Subcutaneous abdominal adipose tissue (tissue), 5 donors: Measurements from ENCODE around the gene MICU1.
"Not testable (repeated sequence)": the region's sequence is repeated elsewhere in the genome, so short reads cannot be mapped to it uniquely, and the experiment has no call there.

Experiments used
- H3K27ac ChIP-seq: one replicate; pipeline ENCODE4 v1.7.0; 2013; ENCODE audit warnings: low read depth, mild to moderate bottlenecking, inconsistent platforms, low read length, moderate library complexity
- H3K27me3 ChIP-seq, 5 donors: one replicate each; pipeline ENCODE4 v1.7.0; 2013; ENCODE audit warnings: low read length in 5 of 5, inconsistent platforms in 1 of 5; ENCODE audit not compliant: control insufficient read depth in 5 of 5, insufficient read depth in 4 of 5
- H3K36me3 ChIP-seq, 5 donors: one replicate each; pipeline ENCODE4 v1.7.0; 2013; ENCODE audit warnings: low read length in 5 of 5; ENCODE audit not compliant: control insufficient read depth in 5 of 5, insufficient read depth in 5 of 5
- H3K4me1 ChIP-seq, 5 donors: one replicate each; pipeline ENCODE4 v1.7.0; 2013; ENCODE audit warnings: low read length in 5 of 5, mild to moderate bottlenecking in 3 of 5, moderate library complexity in 1 of 5; ENCODE audit not compliant: control insufficient read depth in 5 of 5, insufficient read depth in 5 of 5
- H3K4me3 ChIP-seq, 5 donors: one replicate each; pipeline ENCODE4 v1.7.0; 2013; ENCODE audit warnings: low read length in 5 of 5, low read depth in 1 of 5
- H3K9ac ChIP-seq, 5 donors: one replicate each; pipeline ENCODE4 v1.7.0; 2013; ENCODE audit warnings: low read length in 5 of 5, mild to moderate bottlenecking in 4 of 5, moderate library complexity in 3 of 5
- H3K9me3 ChIP-seq, 5 donors: one replicate each; pipeline ENCODE4 v1.7.0; 2013; ENCODE audit warnings: low read length in 5 of 5; ENCODE audit not compliant: control insufficient read depth in 5 of 5
- donor health status: healthy.
- donor health status: healthy.
- donor health status: healthy.
- donor health status: healthy.
- donor health status: healthy.

The MICU1 gene

GRCh38 chr10:72418679-72419078 lies 207.2 kb downstream of the MICU1 start:
- Histone ChIP-seq H3K27me3 (no peaks in the 10 kb centered on the region), H3K9ac (no peak overlapping the region), H3K4me1 (no peaks in the 10 kb centered on the region), H3K4me3 (no peak overlapping the region), H3K27ac (no peak overlapping the region), H3K9me3 (peaks cover 0 to 6% (median 0%) of the 10 kb centered on the region in 5 donors), H3K36me3 (peaks cover 10 to 30% (median 24%) of the 10 kb centered on the region in 5 donors)

- peaks cover 10 to 30% (median 19%) of the 10 kb centered on the region in 5 donors for H3K36me3 ChIP-seq
- H3K4me3 ChIP-seq = no peak overlapping the region
- H3K27ac ChIP-seq = no peak overlapping the region
Measured at GRCh38 chr10:72417971-72418370, 207.9 kb downstream of the MICU1 start.

GRCh38 chr10:72416661-72417060 lies 209.2 kb downstream of the MICU1 start:
- no peak overlapping the region for H3K27ac ChIP-seq
- no peak overlapping the region for H3K9ac ChIP-seq
- peaks cover 1 to 21% (median 10%) of the 10 kb centered on the region in 5 donors for H3K36me3 ChIP-seq
- peaks cover 0 to 3% (median 0%) of the 10 kb centered on the region in 5 donors for H3K9me3 ChIP-seq
- H3K4me3 ChIP-seq = no peak overlapping the region
- H3K4me1 ChIP-seq = no peaks in the 10 kb centered on the region
- no peaks in the 10 kb centered on the region for H3K27me3 ChIP-seq

More at GRCh38 chr10:72417971-72418370, 207.9 kb downstream of the MICU1 start:
- no peak overlapping the region for H3K9ac ChIP-seq
- H3K4me1 ChIP-seq = no peaks in the 10 kb centered on the region
- peaks cover 0 to 6% (median 0%) of the 10 kb centered on the region in 5 donors for H3K9me3 ChIP-seq
- H3K27me3 ChIP-seq = no peaks in the 10 kb centered on the region

GRCh38 chr10:72414642-72415041 lies 211.2 kb downstream of the MICU1 start:
- no peaks in the 10 kb centered on the region for H3K27me3 ChIP-seq
- H3K9me3 ChIP-seq = peaks cover 0 to 3% (median 0%) of the 10 kb centered on the region in 5 donors
- no peak overlapping the region for H3K9ac ChIP-seq
- no peak overlapping the region for H3K27ac ChIP-seq
- H3K4me1 ChIP-seq = no peaks in the 10 kb centered on the region
- H3K36me3 ChIP-seq = peaks cover 0 to 6% (median 0%) of the 10 kb centered on the region in 5 donors
- H3K4me3 ChIP-seq = no peak overlapping the region

GRCh38 chr10:72409167-72409566 lies 216.7 kb downstream of the MICU1 start:
- Histone ChIP-seq H3K27me3 (no peaks in the 10 kb centered on the region), H3K9me3 (peaks cover 0 to 3% (median 0%) of the 10 kb centered on the region in 5 donors), H3K9ac (no peak overlapping the region), H3K36me3 (peaks cover 5 to 15% (median 14%) of the 10 kb centered on the region in 5 donors), H3K4me3 (no peak overlapping the region), H3K27ac (no peak overlapping the region), H3K4me1 (no peaks in the 10 kb centered on the region)

GRCh38 chr10:72407927-72408600 lies 217.8 kb downstream of the MICU1 start:
- Histone ChIP-seq H3K9ac (no peak overlapping the region), H3K4me3 (no peak overlapping the region), H3K27ac (no peak overlapping the region), H3K27me3 (no peaks in the 10 kb centered on the region), H3K9me3 (no peaks in the 10 kb centered on the region), H3K36me3 (peaks cover 5 to 15% (median 10%) of the 10 kb centered on the region in 5 donors), H3K4me1 (no peaks in the 10 kb centered on the region)

GRCh38 chr10:72407471-72407870 lies 218.4 kb downstream of the MICU1 start:
- no peak overlapping the region for H3K9ac ChIP-seq
- H3K9me3 ChIP-seq = no peaks in the 10 kb centered on the region
- H3K36me3 ChIP-seq = peaks cover 5 to 18% (median 10%) of the 10 kb centered on the region in 5 donors
- no peaks in the 10 kb centered on the region for H3K27me3 ChIP-seq
- H3K4me3 ChIP-seq = no peak overlapping the region
- H3K4me1 ChIP-seq = no peaks in the 10 kb centered on the region
- no peak overlapping the region for H3K27ac ChIP-seq

GRCh38 chr10:72395581-72395980 lies 230.3 kb downstream of the MICU1 start:
- H3K36me3 ChIP-seq, H3K4me1 ChIP-seq, H3K27ac ChIP-seq, H3K27me3 ChIP-seq, H3K4me3 ChIP-seq, H3K9ac ChIP-seq, H3K9me3 ChIP-seq: not testable (repeated sequence)

GRCh38 chr10:72392571-72392970 lies 233.3 kb downstream of the MICU1 start:
- no peaks in the 10 kb centered on the region for H3K9me3 ChIP-seq
- no peak overlapping the region for H3K9ac ChIP-seq
- H3K36me3 ChIP-seq = peaks cover 0 to 7% (median 3%) of the 10 kb centered on the region in 5 donors
- H3K27me3 ChIP-seq = no peaks in the 10 kb centered on the region
- no peak overlapping the region for H3K4me3 ChIP-seq
- no peak overlapping the region for H3K27ac ChIP-seq
- H3K4me1 ChIP-seq = peaks cover 0 to 2% (median 0%) of the 10 kb centered on the region in 5 donors

GRCh38 chr10:72390764-72391163 lies 235.1 kb downstream of the MICU1 start:
- Histone ChIP-seq H3K27me3 (no peaks in the 10 kb centered on the region), H3K27ac (no peak overlapping the region), H3K4me3 (no peak overlapping the region), H3K9me3 (no peaks in the 10 kb centered on the region), H3K36me3 (peaks cover 0 to 7% (median 3%) of the 10 kb centered on the region in 5 donors), H3K4me1 (peaks cover 0 to 2% (median 0%) of the 10 kb centered on the region in 5 donors), H3K9ac (no peak overlapping the region)
